ENCODE measurements around the gene ZBTB46.
A peak's percentile ranks its signal among the peaks of the same experiment; 100 is the strongest.
"Not testable (repeated sequence)": the region's sequence is repeated elsewhere in the genome, so short reads cannot be mapped to it uniquely, and the experiment has no call there.

ZBTB46 gene

DNA sequence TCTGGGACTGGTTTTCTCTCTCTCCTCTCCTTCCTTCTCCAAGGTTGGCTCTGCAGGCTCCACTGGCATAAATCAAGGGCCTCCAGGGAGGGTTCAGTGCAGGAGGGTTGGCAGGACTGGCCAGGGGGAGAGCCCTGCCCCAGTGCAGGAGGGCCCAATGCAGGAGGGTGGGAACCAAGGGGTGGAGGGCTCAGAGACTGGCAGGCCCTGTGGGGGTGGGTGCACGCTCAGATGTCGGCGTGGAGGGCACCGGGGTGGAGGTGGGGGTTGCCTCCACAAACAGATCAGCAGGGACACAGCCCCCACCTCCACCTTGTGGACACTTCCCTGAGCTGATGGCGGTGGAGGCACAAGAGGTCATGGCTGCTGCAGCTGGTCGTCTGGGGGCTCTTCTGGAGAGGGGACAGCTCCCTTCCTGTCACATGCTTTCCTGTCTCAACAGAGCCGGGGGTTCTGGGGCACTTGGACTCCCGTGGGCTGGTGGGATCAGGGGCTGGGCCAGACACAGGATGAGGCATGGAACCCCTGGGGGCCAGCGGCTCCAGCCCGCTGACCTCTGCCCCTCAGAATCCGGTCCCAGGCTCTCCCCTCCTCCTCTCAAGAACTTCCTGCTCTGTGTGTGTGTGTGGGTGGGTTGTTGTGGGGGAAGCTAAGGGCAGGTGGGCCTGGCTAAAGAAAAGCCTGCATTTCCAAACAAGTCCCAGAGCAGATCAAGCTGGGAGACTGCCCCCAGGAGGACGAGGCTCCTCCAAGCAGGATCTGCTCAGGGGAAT is 27.5 kb upstream of the ZBTB46 start:
- peak; percentile 52 for DNase-seq (ENCODE audit: low spot score)

DNA sequence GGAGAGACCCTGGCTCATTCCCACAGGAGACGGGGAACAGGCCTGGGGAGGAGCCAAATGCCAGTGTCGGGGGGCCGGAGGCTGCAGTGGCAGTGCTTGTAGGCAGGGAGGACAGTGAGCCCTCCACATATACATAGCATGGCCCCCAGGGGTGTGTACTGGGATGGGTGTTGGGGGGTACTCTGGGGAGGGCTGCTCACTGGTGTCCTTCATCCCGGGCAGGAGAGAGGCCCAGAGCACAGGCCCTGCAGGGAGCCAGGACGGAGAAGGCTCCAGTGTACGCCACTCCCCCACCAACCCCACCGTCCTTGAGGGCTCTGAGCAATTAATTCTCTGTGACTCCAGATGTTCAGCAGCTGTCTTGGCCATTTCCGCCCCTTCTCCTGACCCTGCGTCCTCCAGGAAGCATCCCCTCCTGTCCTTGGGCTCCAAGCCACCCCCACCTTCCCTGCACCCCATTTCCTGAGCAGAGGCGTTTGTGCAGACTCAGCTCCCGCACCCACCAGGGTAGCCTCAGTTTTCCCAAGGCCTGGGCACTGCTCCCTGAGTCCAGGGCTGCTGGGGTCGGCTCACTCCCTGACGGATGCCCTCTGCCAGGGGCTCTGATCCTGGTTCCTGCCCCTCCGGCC is 26.8 kb upstream of the ZBTB46 start:
- DNase-seq (ENCODE audit: low spot score) = no peak

GRCh38 chr20:63856098-63856511 is 25.0 kb upstream of the ZBTB46 start:
- peak; percentile 63 for DNase-seq (ENCODE audit: low spot score)

GRCh38 chr20:63855363-63856097 is 24.5 kb upstream of the ZBTB46 start:
- DNase-seq (ENCODE audit: low spot score) = peak; percentile 41

- peak; percentile 41 for DNase-seq (ENCODE audit: low spot score)
These were observed 23.8 kb upstream of the ZBTB46 start for GRCh38 chr20:63854766-63855362.

DNA sequence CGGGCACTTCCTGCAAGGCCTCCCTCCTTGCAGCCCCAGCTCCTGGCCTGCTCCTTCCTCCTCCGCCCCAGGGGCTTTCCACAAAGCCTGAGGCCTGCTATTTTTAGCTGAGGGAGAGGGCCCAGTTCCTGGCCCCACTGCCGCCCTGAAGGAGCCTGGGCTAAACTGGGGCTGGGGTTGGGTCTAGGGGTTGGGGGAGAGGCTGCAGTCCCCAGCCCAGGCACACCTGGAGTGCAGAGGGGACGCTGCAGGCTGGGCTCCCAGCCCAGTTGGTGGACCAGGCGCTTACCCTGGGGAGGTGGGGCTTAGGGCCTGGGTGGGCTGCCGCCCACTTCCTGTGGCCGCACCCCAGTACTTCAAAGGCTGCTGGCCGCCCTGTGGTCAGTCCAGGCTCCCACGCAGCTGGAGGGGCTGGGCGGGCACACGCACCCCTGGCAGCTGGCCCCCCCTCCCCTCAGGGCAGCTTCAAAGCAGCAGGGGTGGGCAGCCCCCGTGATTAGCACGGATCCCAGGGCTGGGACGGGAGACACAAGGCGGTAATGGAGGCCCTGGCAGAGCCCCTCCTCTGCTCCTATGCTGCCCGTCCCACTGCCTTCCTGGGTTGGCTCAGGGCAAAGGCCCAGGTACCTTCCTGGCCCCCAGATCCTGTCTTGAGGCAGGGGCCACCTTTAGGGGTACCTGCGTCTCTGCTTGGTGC is 23.2 kb upstream of the ZBTB46 start:
- peak; percentile 54 for DNase-seq (ENCODE audit: low spot score)

GRCh38 chr20:63853733-63854068 is 22.6 kb upstream of the ZBTB46 start:
- not testable (repeated sequence) for DNase-seq (ENCODE audit: low spot score)

- DNase-seq (ENCODE audit: low spot score) = not testable (repeated sequence)
These were observed 20.5 kb upstream of the ZBTB46 start for GRCh38 chr20:63851548-63851943.

DNA sequence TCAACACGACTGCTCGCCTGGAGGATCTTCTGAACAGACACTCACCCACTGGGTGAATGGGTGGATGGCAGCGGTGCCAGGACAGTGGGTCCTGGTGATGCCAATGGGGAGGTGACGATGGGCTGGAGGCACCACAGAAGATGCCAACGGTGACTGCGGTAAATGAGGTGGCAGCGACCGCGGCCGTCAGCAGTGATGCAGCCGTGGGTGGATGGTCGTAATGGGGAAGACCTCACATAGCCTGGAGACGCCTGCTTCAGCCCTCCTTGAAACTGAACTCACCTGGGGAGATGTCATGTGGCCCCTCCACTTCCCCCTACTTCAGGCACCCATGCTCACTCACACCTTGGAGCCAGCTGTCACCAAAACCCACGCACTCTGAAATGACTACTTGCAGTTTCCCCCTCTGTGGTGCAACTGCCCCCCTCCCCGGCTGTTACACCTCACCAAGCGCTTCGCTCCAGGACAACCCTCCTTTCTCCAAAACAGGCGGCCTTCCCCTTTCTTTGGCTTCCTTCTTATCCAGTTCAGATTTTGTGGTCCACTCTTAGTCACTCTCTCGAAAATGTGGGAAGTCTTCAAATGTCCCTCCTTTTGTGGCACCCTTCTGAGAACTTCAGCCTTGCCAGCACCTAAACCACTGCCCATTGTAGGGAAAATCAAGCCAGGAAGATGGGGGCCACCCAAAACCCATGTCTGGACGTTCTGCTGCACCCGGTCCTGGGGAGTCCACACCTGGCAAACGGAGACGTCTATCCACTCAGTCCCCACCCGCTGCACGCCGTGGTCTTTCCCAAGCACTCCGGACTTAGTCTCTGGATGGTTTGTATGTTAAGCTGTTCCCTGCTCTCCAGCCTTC is 19.9 kb upstream of the ZBTB46 start:
- DNase-seq (ENCODE audit: low spot score) = no peak

DNA sequence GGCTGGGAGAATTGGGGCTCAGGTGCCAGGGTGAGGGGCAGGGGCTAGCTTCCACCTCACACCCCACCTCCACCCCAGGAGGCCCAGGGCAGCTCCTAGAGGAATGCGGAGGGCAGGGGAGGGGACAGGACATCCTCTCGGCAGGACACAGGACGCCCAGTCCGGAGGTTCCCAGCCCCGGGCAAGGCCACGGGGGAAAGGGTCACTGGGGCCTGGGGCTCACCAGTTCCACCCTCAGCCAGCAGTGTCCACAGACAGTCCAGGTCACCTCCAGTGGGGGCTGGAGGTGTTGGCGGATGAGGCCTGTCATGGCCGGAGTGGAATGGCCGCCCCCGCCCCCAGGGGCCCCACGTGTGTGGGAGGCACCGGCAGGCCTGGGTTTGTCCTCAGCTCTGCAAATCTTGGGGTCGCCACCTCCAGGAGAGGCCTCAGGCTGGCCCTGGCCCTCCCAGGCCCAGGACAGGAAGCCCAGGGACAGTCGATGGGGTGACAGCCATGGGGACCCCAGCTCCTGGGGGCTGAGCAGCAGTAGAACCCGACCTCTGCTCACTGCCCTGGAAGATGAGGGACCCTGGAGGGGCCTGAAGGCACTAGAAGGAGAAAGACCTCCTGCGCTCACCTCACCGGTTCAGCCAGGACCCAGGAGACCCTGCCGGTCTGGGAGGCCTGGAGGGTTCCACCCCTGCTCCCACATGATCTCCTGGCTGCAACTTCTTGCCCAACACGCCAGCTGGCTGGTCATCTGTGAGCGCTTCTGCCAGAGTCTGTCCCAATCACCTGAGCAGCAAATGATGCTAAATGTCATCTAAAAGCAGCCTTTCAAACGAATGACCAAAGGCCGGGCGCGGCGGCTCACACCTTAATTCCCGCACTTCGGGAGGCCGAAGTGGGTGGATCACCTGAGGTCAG is 17.2 kb upstream of the ZBTB46 start:
- DNase-seq (ENCODE audit: low spot score) = peak; percentile 35

GRCh38 chr20:63847237-63848002 is 16.4 kb upstream of the ZBTB46 start:
- DNase-seq (ENCODE audit: low spot score) = peak; percentile 77

DNA sequence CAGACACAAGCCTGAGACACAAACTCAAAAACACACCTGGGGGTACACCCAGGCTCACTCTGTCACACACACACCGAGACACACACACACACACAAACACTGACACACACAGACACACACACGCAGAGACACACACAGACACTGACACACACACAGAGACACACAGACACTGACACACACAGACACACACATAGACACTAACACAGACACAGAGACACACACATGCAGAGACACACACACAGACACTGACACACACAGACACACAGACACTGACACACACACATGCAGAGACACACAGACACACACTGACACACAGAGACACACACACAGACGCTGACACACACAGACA is 15.8 kb upstream of the ZBTB46 start:
- no peak for DNase-seq (ENCODE audit: low spot score)

- peak; percentile 81 for DNase-seq (ENCODE audit: low spot score)
These were observed 15.2 kb upstream of the ZBTB46 start for GRCh38 chr20:63846128-63846771.

DNA sequence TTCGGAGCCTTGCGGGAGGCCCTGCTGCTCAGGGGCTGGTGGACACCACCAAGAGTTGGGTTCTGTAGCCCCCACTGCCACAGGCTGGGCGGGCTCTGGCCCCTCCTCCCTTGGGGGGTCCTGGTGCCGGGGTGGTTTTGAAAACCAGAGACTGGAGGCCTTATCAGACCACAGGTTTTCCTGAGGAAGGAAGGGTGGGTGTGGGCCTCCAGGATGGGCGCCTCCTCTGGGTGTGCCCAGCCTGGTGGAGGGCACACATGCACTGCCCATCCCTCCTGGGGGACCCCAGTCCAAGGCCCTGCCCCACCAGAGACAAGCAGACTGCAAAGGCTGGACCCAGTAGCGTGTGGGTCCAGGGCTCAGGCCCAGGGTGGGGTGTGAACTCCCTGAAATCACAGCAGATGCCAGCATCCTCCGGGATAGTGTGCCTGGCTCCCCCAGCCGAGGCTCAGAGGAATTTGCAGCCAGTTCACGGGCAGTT is 13.5 kb upstream of the ZBTB46 start:
- no peak for DNase-seq (ENCODE audit: low spot score)

- DNase-seq (ENCODE audit: low spot score) = no peak
These were observed 12.7 kb upstream of the ZBTB46 start for GRCh38 chr20:63843778-63844177.

DNA sequence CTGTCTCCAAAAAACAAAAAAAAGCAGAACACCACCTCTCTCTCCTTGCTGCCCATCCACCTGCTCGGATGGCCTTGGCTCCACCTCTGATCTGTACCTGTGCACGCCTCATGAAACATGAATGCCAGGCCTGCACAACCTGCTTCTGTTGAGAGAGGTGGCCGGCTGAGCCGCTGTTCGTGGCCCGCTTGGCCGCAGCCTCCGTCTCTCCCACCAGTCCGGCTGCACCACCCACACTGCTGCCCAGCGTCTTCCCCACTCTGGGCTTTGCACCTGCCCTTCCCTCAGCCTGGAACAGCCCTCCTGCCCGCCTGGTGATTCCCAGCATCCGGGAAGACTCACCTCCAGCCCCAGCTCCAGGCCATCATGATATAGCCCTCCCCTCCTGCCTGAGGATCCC is 12.2 kb upstream of the ZBTB46 start:
- DNase-seq (ENCODE audit: low spot score) = no peak

DNA sequence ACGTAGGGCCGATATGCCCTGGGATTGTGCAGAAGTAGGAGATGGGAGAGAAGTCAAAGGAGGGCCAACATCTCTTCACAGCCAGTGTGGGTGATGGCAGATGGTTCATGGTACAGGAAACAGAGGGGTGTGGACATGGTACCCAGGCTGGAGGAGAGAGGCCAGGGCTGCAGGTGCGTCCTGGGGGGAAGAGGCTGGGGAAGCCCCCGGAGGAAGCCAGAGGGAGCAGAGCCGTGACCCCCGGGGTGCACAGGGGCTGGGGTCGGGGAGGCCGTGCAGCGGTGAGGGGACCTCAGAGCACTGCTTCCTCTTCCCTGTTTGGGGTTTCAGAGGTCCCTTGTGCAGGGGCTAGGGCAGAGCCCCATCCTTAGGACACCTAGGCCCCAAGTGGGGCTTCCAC is 11.2 kb upstream of the ZBTB46 start:
- no peak for DNase-seq (ENCODE audit: low spot score)

- no peak for DNase-seq (ENCODE audit: low spot score)
These were observed 9.4 kb upstream of the ZBTB46 start for GRCh38 chr20:63840405-63840828.

GRCh38 chr20:63839620-63840019 is 8.6 kb upstream of the ZBTB46 start:
- DNase-seq (ENCODE audit: low spot score) = no peak
